Adrenal gland (tissue), 12 donors: Measurements from ENCODE around the gene RNLS. TPM values are rescaled to one million over a fixed set of nuclear protein-coding genes. Genes with fewer than 3 reads are reported as not detected.

Experiments
- DNase-seq, 7 donors: peaks; one replicate each; pipeline ENCODE4 v3.0.0-alpha.2; 2019 to 2020
- H3K27ac ChIP-seq, 5 donors: fragments of 200-600 bp; sonication (generic) in 4 of 5; 1 replicate in 3 of 5; 2 replicates in 2 of 5; pipeline versions ENCODE4 v1.5.1 to v1.8.0; 2016 to 2020; ENCODE audit warnings: mild to moderate bottlenecking in 1 of 5
- H3K27me3 ChIP-seq: fragments of 200-600 bp; 2 replicates; pipeline ENCODE4 v1.8.0; 2021
- H3K36me3 ChIP-seq, 2 donors: fragments of 200-600 bp; replicated peaks in 1 of 2; 1 replicate in 1 of 2; 2 replicates in 1 of 2; pipeline versions ENCODE4 v1.5.1 to v1.8.0; 2018 to 2022
- H3K4me1 ChIP-seq, 2 donors: fragments of 200-600 bp; replicated peaks in 1 of 2; 1 replicate in 1 of 2; 2 replicates in 1 of 2; pipeline versions ENCODE4 v1.5.1 to v1.8.0; 2018 to 2021
- H3K4me3 ChIP-seq, 4 donors: fragments of 200-600 bp; sonication (generic) in 3 of 4; one replicate each; pipeline ENCODE4 v1.5.1; 2016 to 2018
- H3K9me3 ChIP-seq, 3 donors: fragments of 200-600 bp; sonication (generic) in 1 of 3; replicated peaks in 1 of 3; 1 replicate in 2 of 3; 2 replicates in 1 of 3; pipeline versions ENCODE4 v1.5.1 to v1.8.0; 2016 to 2021
- POLR2A ChIP-seq, 2 donors: fragments of 450-650 bp; IDR thresholded peaks; one replicate each; pipeline ENCODE4 v1.6.1; 2017; ENCODE audit warnings: antibody characterized with exemption in 2 of 2, mild to moderate bottlenecking in 2 of 2, moderate library complexity in 1 of 2
- WGBS, 4 donors: extraction: QIAGEN DNeasy Blood & Tissue Kit in 2 of 4; methylation state at CpG; one replicate each; pipeline versions ENCODE4 v1.1.5 to v1.1.7; 2013 to 2017; 5-methylcytosine and 5-hydroxymethylcytosine counted together
- intact Hi-C, 2 donors: fragments of 100-400 bp; cut with DNase I; formaldehyde crosslinking; loops; one replicate each; pipeline versions ENCODE4 v1.14.1 to v1.15.0; 2022 to 2023
- polyA plus RNA-seq, 3 donors: library from polyadenylated mRNA; stranded (reverse); fragments of 200-250 nt in 2 of 3; fragments of 350-450 nt in 1 of 3; fragmentation: Illumina TruSeq in 1 of 3; extraction: RNeasy Lipid Tissue Mini Kit (QIAGEN cat#74804) in 1 of 3; gene quantifications; one replicate each; pipeline ENCODE4 v1.2.3, GENCODE V29; 2013 to 2014
- total RNA-seq, 9 donors: library from RNA; depleted of rRNA in 4 of 9; stranded (reverse); fragments of >200 nt in 4 of 9; fragments of 120-200 nt in 1 of 9; fragmentation: NEBNext Ultra II Directional in 1 of 9; extraction: Animal tissue kit (Norgen Biotek cat#: 25700) in 1 of 9; gene quantifications; one replicate each; pipeline versions ENCODE4 v1.1.0 to v1.2.4, GENCODE V29; 2013 to 2023
- TF ChIP-seq, protein P1 (sequence below), 6 experiments: fragments of 450-650 bp in 4 of 6; fragments of 200-600 bp in 2 of 6; sonication (generic) in 1 of 6; IDR thresholded peaks; 1 replicate in 5 of 6; 2 replicates in 1 of 6; pipeline versions ENCODE4 v1.5.1 to v1.8.0; 2016 to 2021; ENCODE audit warnings: antibody characterized with exemption in 6 of 6, mild to moderate bottlenecking in 2 of 6, moderate library complexity in 1 of 6
- donor health status: healthy with polysubstance abuse.
- donor health status: Bipolar disorder and iron deficiency.
- donor health status: DM: yes; HTN: yes; CAD: no.
- donor health status: DM: no; HTN: no; CAD: no.
- donor health status: DM: no; HTN: no; CAD: no.
- donor health status: DM: yes; HTN: yes; CAD: no.

Gene RNLS
- total and polyA plus RNA-seq, 12 donors = 7.2 to 51.3 (median 27.9) TPM

DNA sequence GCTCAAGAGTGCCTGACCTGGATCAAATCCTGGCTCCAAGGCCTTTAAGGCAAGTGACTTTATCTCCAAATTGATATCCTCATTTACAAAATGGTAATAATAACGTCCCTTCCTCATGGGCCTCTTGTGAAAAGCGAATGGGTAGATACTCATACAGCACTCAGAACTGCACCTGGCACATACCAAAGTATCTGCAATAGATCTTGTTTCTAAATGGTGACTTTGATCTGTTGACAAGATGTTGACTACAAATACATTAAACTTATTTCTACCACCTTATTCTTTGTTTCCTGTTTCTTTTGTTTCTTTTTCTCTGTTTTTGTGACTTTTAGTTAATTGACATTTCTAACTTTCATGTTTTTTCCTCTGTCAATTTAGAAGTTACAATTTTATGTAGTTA, 53.0 kb downstream of the RNLS start:
- intact Hi-C loops = no loop called here

DNA sequence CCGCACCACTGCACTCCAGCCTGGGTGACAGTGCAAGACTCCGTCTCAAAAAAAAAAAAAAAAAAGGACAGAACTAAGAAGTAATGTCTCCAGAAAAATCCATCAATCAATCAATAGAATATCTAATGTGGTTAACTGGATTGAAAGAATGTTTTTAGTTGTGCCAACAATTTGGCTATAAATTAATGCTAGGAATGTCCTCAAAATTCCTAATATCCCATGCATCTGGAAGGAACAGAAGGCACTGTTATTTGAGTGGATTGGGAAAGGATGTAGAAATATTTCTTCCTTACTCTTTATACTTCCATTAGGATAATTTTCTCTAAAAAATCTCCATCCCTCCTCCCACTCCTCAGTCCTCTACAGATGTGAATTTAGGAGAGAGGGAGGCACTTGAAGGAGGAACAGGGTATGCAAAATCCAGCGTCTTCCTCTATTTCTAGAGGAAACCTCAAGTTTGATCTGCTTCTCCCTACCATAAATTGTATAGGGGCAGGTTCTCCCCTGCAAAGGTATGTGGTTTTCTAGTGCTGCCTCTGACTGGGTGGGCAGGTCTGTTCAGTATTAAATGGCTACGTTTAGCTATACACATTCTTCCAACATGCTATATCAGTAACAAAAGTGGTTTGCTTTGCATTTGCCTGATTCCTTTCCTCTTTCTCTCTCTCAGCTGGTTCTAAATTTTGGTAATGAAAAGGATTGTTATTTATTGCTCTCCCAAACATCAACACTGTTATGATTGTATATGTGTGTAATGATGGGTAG, 54.1 kb downstream of the RNLS start:
- Histone ChIP-seq H3K4me3 (no peak overlapping the region), H3K9me3 (no peaks in the 10 kb centered on the region), H3K27ac (no peak overlapping the region), H3K27me3 (no peaks in the 10 kb centered on the region), H3K4me1 (peaks cover 0 to 18% of the 10 kb centered on the region in 2 donors), H3K36me3 (no peaks in the 10 kb centered on the region)
- TF ChIP-seq, protein P1, sequence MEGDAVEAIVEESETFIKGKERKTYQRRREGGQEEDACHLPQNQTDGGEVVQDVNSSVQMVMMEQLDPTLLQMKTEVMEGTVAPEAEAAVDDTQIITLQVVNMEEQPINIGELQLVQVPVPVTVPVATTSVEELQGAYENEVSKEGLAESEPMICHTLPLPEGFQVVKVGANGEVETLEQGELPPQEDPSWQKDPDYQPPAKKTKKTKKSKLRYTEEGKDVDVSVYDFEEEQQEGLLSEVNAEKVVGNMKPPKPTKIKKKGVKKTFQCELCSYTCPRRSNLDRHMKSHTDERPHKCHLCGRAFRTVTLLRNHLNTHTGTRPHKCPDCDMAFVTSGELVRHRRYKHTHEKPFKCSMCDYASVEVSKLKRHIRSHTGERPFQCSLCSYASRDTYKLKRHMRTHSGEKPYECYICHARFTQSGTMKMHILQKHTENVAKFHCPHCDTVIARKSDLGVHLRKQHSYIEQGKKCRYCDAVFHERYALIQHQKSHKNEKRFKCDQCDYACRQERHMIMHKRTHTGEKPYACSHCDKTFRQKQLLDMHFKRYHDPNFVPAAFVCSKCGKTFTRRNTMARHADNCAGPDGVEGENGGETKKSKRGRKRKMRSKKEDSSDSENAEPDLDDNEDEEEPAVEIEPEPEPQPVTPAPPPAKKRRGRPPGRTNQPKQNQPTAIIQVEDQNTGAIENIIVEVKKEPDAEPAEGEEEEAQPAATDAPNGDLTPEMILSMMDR (IDR thresholded peaks at IDR 0.05) = no peak
- TF ChIP-seq POLR2A (IDR thresholded peaks at IDR 0.05) = no peak
- WGBS, 4 donors = 81 to 87% (median 85%) methylated on average over 4 of the region's 4 CpGs
- intact Hi-C loops = no loop called here
- DNase-seq = no peak

More for the DNA sequence above, 53.0 kb downstream of the RNLS start:
- DNase-seq = no peak
- H3K36me3 ChIP-seq = no peaks in the 10 kb centered on the region
- no peaks in the 10 kb centered on the region for H3K27me3 ChIP-seq
- no peak overlapping the region for H3K27ac ChIP-seq
- no peak for TF ChIP-seq POLR2A (IDR thresholded peaks at IDR 0.05)
- TF ChIP-seq, protein P1 (IDR thresholded peaks at IDR 0.05) = no peak
- 79 to 89% (median 83%) methylated on average over 2 of the region's 2 CpGs for WGBS, 4 donors
- no peak overlapping the region for H3K4me3 ChIP-seq
- H3K4me1 ChIP-seq = peaks cover 0 to 18% of the 10 kb centered on the region in 2 donors
- H3K9me3 ChIP-seq = no peaks in the 10 kb centered on the region

DNA sequence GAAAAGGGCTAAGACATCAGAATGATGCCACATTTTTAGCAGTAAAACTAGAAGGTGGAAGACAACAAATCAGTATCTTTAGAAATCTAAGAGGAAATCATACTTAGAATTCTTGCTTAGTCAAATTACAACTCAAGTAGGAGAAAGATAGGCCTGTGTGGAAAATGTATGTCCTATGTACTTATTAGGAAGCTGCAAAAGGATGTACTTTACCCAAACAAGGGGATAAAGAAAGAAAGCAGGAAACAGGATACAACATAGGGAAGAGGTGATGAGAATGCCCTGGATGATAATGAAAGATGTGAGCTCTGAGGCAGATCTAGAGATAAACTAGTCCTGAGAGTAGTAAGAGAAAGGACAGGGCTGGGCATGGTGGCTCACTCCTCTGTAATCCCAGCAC, 54.9 kb downstream of the RNLS start:
- H3K36me3 ChIP-seq = no peaks in the 10 kb centered on the region
- intact Hi-C loops = no loop called here
- no peak overlapping the region for H3K4me3 ChIP-seq
- DNase-seq = no peak
- TF ChIP-seq, protein P1 (IDR thresholded peaks at IDR 0.05) = no peak
- TF ChIP-seq POLR2A (IDR thresholded peaks at IDR 0.05) = no peak
- no peak overlapping the region for H3K27ac ChIP-seq
- no peaks in the 10 kb centered on the region for H3K9me3 ChIP-seq
- no peaks in the 10 kb centered on the region for H3K27me3 ChIP-seq
- H3K4me1 ChIP-seq = peaks cover 0 to 15% of the 10 kb centered on the region in 2 donors

DNA sequence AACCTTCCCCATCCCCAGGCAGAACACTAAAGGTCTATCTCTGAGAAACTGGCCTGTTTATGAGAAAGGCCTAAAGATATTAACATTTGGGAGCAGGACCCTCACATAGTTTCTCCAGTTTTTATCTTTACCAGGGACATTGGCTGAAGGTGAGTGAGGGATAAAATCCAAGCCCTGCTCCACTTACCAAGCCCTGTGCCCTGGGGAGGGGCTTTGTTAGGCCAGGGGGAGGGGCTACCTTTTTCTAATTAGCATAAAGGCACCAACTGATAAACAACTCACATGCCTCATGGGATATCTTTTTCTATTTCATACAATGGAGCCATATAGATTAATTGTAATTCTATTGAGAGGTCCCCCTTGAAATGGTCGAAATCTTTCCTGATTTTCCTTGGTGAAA, 55.9 kb downstream of the RNLS start:
- no peak for DNase-seq
- Histone ChIP-seq H3K4me3 (no peak overlapping the region), H3K4me1 (peaks cover 0 to 15% of the 10 kb centered on the region in 2 donors), H3K36me3 (no peaks in the 10 kb centered on the region), H3K27me3 (no peaks in the 10 kb centered on the region), H3K27ac (no peak overlapping the region), H3K9me3 (no peaks in the 10 kb centered on the region)
- 85 to 100% (median 92%) methylated on average over 1 of the region's 1 CpG for WGBS, 4 donors
- TF ChIP-seq, protein P1 (IDR thresholded peaks at IDR 0.05) = no peak
- no peak for TF ChIP-seq POLR2A (IDR thresholded peaks at IDR 0.05)
- intact Hi-C loops = no loop called here
